HG02610 (cell line): ENCODE measurements around the gene MACROD2.

Source experiments
- ATAC-seq: cut with Tn5 transposase; IDR thresholded peaks from one replicate; pipeline ENCODE4 v1.9.1; 2021; ENCODE audit warnings: mild to moderate bottlenecking, moderate library complexity; ENCODE audit not compliant: unreplicated experiment

The MACROD2 gene

DNA sequence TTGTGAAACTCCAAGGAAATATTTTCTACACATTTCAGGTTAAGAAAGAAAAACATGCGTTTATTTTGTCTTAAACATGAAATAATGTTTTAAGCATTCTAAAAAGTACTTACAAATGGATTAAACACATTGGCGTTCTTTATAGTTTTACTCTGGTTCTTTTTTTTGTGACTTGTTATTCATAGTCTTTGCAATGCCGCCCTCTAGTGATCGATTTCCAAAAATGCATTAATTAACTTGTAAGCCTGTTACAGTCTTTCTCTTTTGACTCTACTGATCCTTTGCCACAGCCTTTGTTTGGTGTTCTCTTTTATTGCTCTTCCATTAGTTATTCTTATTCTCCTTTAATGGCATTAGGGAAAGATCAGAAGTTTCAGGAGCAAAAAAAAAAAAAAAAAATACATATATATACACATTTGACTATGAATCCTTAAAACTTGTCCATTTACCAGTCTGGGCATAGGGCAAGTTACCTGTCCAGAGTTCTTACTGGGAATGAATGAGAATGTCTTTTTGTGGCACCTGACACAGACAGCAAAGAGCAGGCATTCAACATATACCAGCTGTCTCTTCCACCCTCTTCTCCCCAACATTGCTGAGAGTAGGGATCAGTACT lies 59.9 kb downstream of the MACROD2 start:
- ATAC-seq: no peak

DNA sequence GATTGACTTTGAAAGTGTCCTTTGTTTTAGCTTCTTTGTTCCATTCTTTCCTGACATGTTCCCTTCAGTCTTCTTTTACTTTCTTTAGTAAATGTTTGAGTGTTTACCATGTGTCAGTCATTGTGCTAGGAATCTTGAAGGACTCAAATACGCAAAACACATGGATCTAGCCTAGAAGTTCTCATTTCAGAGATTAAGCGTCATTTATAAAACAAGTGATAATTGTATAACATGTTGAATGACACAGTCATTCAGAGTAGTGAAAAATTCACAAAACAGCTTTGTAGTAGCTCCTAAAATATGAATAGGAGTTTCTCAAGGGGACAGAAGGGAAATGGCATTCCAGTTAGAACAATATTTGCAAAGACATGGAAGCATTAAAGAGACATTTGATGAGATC lies 66.9 kb downstream of the MACROD2 start:
- no peak for ATAC-seq

DNA sequence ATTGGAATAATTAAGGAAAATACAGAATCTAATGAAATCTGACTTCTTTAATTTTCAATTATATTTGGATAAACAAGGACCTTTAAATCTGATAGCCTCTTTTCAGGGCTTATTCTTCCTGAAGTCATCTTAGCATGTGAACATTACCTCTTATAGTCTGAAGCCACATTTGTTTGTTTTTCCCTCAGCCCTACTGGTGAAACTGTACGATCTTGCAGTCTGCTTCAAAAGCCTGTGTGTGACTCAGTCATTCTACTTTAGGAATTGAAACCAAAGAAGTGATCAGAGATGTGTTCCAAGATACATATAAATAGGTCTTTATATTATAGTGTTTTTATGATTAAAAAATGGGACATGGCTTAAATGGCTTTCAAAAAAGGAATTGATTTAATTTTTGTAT lies 67.5 kb downstream of the MACROD2 start:
- ATAC-seq: no peak

DNA sequence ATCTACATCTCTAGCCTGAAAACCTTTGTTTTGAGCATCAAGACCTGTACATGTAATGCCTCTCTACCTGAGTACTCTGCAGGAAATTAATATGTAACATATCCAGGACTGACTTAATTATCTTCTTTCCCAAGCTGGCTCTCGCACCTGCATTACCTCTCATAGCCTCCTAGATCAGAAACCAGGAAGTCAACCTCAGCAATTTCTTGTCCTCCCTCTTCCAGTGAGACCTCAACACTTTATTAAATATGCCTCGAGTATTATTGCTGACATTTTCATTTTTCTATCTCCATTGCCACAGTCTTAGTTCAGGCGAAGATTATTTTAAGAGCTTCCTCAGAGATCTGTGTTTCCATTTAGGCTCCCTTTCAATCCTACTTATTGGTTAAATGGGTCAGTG lies 69.0 kb downstream of the MACROD2 start:
- no peak for ATAC-seq

DNA sequence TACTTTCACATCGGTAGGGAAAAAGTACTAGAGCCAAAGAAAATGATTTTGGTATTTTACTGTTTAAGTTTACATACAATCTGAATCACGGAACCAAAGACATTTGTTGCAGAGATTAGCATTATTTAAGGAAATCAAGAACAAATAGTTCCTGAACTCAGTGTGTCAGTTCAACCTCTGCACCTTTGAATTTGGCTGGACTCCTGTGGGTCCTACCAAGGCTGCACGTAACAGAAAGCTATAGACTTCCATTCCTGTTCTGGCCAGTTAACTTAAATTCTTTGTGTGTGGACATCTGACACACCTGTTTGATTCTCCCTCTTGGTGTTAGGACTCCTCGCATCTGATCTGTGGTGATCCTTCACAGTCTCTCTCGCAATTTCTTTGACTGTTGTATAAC lies 69.6 kb downstream of the MACROD2 start:
- ATAC-seq: no peak

DNA sequence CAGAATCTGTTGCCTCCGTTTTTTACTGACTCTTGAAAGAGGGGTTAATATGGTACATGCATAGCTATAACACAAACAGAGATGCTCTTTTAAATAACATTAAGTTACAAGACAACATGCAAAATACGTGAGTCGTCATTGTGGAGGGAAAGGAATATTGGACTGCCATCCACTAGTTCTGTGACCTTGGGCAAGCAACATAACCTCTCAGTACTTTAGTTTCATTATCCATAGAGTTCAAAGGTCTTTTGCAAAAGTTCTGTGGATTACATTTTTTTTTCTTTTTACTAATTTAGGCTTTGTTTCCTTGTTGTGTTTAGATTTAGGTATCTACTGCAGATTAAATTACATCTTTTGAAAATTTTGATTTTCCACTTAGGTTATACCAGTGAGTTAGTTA lies 70.5 kb downstream of the MACROD2 start:
- no peak for ATAC-seq

DNA sequence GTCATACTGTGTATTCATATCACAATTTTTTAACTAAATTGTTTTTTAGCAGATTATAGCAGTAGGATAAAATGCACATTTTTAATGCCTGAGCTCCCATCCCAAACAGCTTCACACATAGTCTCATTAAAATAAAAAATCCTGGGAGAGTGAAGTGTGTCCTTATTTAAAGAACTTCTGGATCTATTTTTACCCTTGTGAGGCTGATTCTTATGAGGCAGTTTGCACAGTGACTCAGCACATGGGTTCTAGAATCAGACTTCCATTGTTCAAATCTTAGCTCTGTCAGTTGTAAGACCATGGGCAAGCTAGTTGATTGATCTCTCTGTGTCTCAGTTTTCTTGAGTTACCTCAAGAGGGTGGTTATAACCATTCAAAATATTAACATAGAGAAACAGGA lies 72.3 kb downstream of the MACROD2 start:
- ATAC-seq: no peak

DNA sequence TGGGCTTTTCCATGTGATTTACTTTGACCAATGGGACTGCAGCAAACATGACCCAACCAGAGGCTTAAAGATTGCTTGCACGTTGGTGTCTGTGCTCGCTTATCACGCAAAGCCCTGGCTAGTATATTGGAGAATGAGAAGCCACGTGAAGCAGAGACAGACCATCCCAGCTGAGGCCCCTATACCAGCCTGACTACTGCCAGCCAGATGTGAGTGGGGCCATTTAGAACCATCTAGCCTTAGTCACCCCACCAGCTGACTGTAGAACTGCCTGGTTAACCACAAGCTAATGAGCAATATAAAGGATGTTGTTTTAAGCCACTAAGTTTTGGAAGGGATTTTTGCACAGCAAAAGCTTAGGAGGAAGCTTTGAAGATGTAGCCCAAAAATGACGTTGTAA lies 74.5 kb downstream of the MACROD2 start:
- no peak for ATAC-seq

DNA sequence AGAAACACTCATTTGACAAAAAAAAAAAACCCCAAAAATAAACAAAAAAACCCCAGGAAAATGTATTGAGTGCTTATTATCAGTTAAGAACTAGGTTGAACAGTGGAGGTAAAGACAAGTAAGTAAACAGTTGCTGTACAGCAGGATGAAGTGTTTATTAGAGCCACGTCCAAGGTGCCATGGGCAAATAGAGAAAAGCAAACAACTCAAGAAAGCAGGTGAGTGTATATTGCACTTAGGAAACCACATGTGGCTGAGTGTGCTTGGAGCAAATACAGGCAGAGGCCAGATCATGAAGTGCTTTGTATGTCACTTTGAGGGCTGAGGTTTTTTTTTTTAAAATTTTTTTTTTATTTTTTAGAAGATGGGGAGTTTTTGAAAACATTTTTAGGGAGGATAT lies 98.3 kb downstream of the MACROD2 start:
- no peak for ATAC-seq

DNA sequence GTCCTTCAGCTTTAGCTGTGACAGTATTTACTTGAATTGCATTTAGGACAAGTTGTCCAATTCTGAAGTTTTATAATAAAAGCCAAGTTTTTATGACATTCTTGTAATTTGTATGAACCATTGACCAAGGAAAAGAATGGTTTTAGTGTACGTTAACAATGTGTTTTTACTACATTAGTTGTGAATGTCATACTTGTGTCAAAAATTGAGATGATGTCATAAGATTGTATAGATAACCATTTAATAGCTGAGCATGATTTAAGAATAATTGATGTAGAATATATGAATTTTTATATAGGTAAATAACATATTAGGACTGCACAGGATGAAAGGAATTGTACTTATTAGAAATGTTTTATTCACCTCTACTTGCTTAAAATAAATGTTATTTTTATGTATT lies 102.9 kb downstream of the MACROD2 start:
- no peak for ATAC-seq

DNA sequence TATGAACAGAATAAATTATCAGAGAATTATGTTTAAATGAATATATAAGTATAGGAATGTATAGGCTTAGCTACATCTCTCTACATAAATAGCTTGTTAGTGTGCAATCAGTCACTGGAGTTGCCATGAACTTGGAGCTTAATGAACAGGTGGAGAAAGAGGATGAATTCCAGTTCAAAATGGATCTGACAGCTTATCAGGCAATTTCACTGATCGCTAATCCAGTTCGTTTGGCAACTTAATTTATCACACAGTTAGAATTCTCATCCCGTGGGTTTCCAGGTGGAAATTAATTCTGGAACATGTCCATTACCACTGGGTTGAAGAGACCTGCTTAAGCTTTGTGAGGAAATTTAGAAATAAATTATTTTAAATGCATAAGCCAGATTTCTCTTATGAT lies 118.1 kb downstream of the MACROD2 start:
- no peak for ATAC-seq

DNA sequence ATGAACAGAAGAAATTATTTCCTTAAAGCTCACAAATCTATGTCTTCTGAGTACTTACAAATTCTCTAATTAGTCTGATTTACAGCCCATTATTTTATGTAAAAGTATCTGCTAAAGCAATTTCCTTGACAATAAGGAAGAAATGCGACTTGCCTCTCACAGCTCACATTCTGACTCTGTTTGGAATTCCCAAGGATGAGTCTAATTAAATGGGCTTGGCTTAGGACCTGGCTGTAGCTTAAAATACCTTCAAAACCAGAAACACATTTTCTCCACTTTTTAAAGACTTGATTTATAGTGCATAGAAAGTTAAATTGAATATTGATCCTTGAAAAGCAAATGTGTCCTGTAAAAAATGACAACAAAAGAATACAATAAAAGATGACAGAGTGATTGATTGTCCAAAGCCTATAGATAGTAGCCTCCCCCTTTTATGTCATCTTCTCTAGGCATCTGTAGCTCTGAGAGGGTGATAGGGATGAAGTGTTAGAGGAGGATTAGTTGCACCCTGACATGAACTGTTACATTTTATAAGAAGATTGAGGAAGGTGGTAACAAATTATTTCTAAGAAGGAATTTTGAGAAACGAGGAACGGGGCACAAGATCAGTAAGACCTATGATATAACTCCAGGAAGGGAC lies 118.9 kb downstream of the MACROD2 start:
- ATAC-seq: no peak

DNA sequence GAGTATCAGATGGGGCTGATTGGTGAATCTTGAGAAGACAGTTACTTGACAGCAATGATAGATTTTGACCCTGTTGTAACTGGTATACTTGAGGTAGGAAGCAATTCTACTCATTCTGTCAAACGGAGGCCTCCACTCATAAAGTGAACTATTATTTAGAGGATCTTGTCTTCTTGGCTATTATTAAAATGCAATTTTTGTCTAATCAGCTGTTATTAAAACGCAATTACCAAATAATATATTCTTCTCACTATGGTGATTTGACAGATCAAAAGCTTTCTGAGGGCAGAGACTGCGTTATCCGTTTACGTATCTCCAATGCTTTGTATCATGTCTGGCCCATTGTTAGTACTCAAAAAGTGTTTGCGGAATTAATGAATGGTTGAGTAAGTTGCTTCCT lies 120.7 kb downstream of the MACROD2 start:
- no peak for ATAC-seq

DNA sequence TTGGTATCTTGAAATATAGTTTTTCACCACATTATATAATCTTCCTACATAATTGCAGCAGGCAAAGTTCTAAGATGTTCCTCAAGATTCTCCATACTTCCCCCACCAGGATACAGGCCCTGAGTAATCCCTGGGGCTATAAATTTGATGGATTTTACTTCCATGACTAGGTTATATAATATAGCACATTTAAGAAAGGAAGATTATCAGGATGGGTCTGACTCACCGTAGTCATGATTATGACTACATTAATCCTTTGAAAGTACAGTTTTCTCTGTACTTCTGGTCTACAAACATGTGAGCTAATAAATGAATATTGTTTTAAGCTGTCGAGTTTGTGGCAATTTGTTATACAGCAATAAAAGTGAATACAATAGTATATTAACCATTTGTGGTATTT lies 122.5 kb downstream of the MACROD2 start:
- ATAC-seq: no peak

DNA sequence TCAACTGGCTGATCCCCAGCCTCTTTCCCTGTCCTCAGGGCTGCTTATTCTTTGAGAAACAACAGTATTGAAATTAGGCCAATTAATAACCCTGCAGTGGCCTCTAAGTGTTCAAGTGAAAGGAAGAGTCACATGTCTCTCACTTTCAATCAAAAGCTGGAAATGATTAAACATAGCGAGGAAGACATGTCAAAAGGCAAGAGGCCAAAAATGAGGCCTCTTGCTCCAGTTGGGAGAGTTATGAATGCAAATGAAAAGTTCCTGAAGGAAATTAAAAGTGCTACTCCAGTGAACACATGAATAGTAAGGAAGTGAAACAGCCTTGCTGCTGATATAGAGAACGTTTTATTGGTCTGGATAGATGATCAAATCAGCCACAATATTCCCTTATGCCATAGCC lies 131.5 kb downstream of the MACROD2 start:
- no peak for ATAC-seq

DNA sequence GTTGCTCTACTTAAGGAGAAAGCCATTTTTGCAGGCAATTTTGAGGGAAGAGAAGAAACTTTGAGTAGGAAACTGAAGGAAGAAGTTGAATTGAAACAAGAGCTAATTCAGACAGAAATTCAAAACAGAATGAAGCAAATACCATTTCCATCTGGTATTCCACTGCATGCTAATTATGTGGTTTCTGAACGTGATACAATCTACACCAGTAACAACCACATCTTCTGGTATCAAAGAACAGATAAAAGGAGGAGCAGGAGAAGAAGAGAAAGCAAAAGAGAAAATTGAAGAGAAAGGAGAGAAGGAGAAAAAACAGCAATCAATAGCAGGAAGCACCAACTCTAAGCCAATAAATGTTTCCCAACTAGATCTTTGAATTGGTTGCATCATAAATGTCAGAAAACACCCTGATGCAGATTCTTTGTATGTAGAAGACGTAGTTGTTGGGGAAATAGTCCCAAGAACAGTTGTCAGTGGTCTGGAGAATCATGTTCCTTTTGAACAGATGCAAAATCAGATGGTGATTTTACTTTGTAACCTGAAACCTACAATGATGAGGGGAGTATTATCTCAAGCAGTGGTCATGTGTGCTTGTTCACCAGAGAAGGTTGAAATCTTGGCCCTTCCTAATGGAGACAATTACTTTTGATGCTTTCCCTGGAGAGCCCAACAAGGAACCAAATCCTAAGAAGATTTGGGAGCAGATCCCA lies 132.4 kb downstream of the MACROD2 start:
- no peak for ATAC-seq

DNA sequence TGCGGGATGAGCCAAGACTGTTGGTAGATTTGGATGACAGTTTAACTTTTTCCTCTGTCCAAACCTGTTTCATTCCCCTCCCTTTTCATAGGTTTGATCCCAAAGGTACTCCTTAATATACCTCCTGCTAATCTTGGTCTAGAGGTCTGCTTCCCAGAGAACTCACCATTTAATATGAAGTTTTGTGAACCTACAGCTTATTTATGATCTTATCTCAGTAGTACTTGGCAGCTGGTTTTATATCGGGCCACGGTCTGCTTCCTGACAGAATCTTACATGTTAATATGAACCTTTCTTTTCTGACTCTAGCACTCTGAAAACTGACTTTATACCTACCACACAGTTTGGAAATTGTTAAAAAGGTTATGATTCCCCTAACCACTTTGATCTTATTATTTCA lies 138.7 kb downstream of the MACROD2 start:
- ATAC-seq: no peak

DNA sequence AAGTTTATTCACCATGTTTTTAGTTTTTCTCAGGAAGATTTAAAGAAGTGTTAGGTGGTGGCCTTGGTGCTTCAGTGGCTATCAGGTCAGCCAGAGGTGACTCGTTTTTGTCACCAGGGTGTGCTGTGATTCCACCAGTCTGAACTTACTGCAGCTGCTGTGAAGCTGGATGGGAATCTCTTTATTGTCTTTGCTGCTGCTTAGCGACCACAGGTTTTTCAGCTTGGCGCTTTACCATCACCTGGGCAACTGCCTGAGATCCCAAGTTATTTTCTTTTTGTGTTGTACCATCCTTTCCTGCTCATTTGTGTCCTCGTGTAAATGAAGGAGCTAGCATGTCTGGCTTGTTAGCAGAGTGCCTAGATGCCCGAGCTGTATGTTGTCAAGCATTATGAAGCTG lies 146.9 kb downstream of the MACROD2 start:
- ATAC-seq: no peak

DNA sequence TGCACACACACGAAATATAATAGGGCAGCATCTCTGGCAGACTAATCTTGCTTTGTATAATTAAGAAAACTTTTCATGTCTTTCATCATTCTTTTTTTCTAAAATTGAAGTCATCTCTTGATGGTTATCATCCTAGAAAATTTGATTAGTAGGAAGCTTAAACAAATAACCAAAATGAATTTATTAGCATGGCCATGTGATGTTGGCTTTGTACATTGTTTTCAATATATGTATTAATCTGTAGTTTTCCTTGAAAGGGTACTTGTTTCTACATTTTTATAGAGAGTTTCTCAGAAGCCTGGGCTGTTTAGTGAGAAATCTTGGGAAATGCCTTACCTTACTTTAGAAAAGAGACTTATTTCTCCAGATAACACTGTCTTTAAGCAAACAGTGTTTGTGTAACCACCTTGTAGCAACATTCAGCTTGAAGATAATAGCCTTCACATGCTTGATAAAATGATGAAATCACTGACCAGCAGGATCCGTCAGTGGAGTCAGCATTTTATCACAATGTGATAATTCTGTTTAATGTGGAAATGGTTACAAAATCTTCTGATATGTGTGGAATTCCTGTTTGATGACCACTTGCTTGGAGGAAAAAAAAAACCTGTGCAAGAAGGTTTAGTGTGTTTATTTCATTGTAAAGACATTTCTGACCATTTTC lies 147.8 kb downstream of the MACROD2 start:
- ATAC-seq: no peak

DNA sequence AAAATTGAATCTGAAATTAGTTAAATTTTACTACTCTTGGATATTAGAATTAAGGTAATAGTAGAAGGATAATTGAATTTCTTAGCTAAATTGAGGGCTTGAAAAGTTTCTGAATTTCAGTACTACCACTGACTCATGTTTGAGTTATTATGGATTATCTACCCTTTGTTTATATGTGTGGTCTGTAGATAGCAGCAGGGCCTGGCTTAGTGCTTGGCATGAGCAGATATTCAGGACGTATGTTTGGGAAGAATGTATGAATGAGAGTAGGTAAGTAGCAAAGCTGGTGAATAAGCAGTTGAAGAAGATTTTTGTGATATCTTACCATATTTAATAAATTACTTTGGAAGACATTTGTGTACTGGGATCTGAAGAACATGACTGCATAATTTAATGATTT lies 152.7 kb downstream of the MACROD2 start:
- ATAC-seq: no peak

DNA sequence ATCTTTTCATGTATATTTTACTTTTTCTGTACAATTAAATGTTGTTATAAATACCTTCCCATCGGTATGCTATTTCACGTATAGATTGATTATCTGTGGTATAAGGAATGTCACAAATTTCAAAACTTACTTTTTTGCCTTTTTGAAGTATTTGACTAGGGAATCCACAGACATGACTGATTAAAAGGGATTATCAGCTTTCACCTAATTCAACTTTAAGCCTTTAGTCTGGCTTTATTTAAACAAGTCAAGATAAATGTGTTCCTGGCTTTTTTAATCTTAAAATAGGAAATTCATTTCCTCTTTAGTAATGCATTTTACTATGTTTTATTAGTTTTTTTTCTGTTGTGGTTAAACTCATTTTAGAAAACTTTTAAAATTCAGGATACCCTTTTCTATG lies 160.0 kb downstream of the MACROD2 start:
- ATAC-seq: no peak

DNA sequence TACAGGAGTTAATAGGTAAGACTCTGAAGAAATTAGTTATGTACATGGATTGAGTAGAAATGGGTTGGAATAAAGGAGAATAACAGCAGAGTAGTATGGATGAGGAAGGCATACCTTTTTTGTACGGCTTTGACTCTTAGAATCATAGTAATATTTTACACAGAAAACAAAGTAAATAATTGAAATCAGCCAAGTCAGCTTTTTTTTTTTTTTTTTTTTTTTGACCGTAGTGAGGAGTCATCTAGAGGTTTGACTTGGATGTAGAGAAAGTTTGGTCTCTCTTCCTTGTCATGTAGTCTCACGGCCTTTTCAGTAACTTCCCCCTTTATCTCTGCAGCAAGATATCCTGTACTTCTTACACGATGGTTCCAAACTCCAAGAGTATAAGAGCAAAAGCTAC lies 183.2 kb downstream of the MACROD2 start:
- no peak for ATAC-seq
